ENCODE measurements around the gene AMBN.

Gene AMBN

GRCh38 chr4:70583952-70584834, 7.9 kb upstream of the AMBN start (continued):
- TF ChIP-seq, protein P1, sequence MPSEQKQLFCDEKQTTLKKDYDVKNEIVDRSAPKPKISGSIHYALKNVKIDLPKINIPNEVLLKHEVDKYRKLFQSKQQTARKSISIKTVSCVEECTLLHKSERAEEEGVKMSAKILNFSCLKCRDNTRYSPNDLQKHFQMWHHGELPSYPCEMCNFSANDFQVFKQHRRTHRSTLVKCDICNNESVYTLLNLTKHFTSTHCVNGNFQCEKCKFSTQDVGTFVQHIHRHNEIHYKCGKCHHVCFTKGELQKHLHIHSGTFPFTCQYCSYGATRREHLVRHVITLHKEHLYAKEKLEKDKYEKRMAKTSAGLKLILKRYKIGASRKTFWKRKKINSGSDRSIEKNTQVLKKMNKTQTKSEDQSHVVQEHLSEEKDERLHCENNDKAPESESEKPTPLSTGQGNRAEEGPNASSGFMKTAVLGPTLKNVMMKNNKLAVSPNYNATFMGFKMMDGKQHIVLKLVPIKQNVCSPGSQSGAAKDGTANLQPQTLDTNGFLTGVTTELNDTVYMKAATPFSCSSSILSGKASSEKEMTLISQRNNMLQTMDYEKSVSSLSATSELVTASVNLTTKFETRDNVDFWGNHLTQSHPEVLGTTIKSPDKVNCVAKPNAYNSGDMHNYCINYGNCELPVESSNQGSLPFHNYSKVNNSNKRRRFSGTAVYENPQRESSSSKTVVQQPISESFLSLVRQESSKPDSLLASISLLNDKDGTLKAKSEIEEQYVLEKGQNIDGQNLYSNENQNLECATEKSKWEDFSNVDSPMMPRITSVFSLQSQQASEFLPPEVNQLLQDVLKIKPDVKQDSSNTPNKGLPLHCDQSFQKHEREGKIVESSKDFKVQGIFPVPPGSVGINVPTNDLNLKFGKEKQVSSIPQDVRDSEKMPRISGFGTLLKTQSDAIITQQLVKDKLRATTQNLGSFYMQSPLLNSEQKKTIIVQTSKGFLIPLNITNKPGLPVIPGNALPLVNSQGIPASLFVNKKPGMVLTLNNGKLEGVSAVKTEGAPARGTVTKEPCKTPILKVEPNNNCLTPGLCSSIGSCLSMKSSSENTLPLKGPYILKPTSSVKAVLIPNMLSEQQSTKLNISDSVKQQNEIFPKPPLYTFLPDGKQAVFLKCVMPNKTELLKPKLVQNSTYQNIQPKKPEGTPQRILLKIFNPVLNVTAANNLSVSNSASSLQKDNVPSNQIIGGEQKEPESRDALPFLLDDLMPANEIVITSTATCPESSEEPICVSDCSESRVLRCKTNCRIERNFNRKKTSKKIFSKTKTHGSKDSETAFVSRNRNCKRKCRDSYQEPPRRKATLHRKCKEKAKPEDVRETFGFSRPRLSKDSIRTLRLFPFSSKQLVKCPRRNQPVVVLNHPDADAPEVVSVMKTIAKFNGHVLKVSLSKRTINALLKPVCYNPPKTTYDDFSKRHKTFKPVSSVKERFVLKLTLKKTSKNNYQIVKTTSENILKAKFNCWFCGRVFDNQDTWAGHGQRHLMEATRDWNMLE (tag by site-specific recombination; conservative IDR thresholded peaks at IDR 0.05; ENCODE audit: low read depth), result peak; percentile 55
- peak; percentile 82 for TF ChIP-seq ZNF843 (tag by site-specific recombination; IDR thresholded peaks at IDR 0.05)
- TF ChIP-seq ZSCAN23 (tag by site-specific recombination; IDR thresholded peaks at IDR 0.05), result peak; percentile 58; the same call in 1 of the 2 replicates
- TF ChIP-seq ZNF501 (tag by site-specific recombination; IDR thresholded peaks at IDR 0.05), result peak; percentile 22; the same call in 1 of the 2 replicates
- TF ChIP-seq KLF7 (tag by site-specific recombination; IDR thresholded peaks at IDR 0.05; ENCODE audit: borderline replicate concordance), result no peak
- TF ChIP-seq SP7 (tag by site-specific recombination; IDR thresholded peaks at IDR 0.05), result peak; percentile 77; the same call in 1 of the 2 replicates
- TF ChIP-seq ZNF514 (tag by site-specific recombination; IDR thresholded peaks at IDR 0.05), result no peak
- peak; percentile 38; the same call in 1 of the 2 replicates for TF ChIP-seq ZNF335 (tag by site-specific recombination; conservative IDR thresholded peaks at IDR 0.05)
- TF ChIP-seq ZSCAN18 (tag by site-specific recombination; IDR thresholded peaks at IDR 0.05), result no peak
- TF ChIP-seq MZF1 (tag by site-specific recombination; IDR thresholded peaks at IDR 0.05; ENCODE audit: borderline replicate concordance), result peak; percentile 81; the same call in 1 of the 2 replicates
- no peak for TF ChIP-seq ZNF112 (tag by site-specific recombination; IDR thresholded peaks at IDR 0.05)
- peak; percentile 84 for TF ChIP-seq FEZF1 (tag by site-specific recombination; IDR thresholded peaks at IDR 0.05)
- TF ChIP-seq SALL2 (tag by site-specific recombination; IDR thresholded peaks at IDR 0.05; ENCODE audit: borderline replicate concordance), result no peak
- TF ChIP-seq, protein P2, sequence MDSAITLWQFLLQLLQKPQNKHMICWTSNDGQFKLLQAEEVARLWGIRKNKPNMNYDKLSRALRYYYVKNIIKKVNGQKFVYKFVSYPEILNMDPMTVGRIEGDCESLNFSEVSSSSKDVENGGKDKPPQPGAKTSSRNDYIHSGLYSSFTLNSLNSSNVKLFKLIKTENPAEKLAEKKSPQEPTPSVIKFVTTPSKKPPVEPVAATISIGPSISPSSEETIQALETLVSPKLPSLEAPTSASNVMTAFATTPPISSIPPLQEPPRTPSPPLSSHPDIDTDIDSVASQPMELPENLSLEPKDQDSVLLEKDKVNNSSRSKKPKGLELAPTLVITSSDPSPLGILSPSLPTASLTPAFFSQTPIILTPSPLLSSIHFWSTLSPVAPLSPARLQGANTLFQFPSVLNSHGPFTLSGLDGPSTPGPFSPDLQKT (IDR thresholded peaks at IDR 0.05; ENCODE audit: borderline replicate concordance, low read depth, low read length), result no peak
- TF ChIP-seq, protein P3, sequence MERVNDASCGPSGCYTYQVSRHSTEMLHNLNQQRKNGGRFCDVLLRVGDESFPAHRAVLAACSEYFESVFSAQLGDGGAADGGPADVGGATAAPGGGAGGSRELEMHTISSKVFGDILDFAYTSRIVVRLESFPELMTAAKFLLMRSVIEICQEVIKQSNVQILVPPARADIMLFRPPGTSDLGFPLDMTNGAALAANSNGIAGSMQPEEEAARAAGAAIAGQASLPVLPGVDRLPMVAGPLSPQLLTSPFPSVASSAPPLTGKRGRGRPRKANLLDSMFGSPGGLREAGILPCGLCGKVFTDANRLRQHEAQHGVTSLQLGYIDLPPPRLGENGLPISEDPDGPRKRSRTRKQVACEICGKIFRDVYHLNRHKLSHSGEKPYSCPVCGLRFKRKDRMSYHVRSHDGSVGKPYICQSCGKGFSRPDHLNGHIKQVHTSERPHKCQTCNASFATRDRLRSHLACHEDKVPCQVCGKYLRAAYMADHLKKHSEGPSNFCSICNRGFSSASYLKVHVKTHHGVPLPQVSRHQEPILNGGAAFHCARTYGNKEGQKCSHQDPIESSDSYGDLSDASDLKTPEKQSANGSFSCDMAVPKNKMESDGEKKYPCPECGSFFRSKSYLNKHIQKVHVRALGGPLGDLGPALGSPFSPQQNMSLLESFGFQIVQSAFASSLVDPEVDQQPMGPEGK (tag by site-specific recombination; IDR thresholded peaks at IDR 0.05), result peak; percentile 66; the same call in 1 of the 2 replicates
- TF ChIP-seq, protein P4, sequence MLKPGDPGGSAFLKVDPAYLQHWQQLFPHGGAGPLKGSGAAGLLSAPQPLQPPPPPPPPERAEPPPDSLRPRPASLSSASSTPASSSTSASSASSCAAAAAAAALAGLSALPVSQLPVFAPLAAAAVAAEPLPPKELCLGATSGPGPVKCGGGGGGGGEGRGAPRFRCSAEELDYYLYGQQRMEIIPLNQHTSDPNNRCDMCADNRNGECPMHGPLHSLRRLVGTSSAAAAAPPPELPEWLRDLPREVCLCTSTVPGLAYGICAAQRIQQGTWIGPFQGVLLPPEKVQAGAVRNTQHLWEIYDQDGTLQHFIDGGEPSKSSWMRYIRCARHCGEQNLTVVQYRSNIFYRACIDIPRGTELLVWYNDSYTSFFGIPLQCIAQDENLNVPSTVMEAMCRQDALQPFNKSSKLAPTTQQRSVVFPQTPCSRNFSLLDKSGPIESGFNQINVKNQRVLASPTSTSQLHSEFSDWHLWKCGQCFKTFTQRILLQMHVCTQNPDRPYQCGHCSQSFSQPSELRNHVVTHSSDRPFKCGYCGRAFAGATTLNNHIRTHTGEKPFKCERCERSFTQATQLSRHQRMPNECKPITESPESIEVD (tag by site-specific recombination; IDR thresholded peaks at IDR 0.05), result peak; percentile 90
- TF ChIP-seq ZNF350 (tag by site-specific recombination; IDR thresholded peaks at IDR 0.05), result no peak
- TF ChIP-seq KLF8 (tag by site-specific recombination; IDR thresholded peaks at IDR 0.05), result peak; percentile 81
- TF ChIP-seq ZNF596 (tag by site-specific recombination; IDR thresholded peaks at IDR 0.05), result no peak
- TF ChIP-seq KLF16 (tag by site-specific recombination; IDR thresholded peaks at IDR 0.05), result 0 out of 2 replicates have a peak, but pooled peaks have one; percentile 9
- no peak for TF ChIP-seq KLF9 (tag by site-specific recombination; IDR thresholded peaks at IDR 0.05; ENCODE audit: low read depth)
- TF ChIP-seq, protein P5, sequence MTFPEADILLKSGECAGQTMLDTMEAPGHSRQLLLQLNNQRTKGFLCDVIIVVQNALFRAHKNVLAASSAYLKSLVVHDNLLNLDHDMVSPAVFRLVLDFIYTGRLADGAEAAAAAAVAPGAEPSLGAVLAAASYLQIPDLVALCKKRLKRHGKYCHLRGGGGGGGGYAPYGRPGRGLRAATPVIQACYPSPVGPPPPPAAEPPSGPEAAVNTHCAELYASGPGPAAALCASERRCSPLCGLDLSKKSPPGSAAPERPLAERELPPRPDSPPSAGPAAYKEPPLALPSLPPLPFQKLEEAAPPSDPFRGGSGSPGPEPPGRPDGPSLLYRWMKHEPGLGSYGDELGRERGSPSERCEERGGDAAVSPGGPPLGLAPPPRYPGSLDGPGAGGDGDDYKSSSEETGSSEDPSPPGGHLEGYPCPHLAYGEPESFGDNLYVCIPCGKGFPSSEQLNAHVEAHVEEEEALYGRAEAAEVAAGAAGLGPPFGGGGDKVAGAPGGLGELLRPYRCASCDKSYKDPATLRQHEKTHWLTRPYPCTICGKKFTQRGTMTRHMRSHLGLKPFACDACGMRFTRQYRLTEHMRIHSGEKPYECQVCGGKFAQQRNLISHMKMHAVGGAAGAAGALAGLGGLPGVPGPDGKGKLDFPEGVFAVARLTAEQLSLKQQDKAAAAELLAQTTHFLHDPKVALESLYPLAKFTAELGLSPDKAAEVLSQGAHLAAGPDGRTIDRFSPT (tag by site-specific recombination; IDR thresholded peaks at IDR 0.05), result peak; percentile 23; the same call in 1 of the 2 replicates
- no peak for TF ChIP-seq ZNF701 (tag by site-specific recombination; IDR thresholded peaks at IDR 0.05)
- TF ChIP-seq RBAK (tag by site-specific recombination; IDR thresholded peaks at IDR 0.05), result no peak
- no peak for TF ChIP-seq ZNF155 (tag by site-specific recombination; IDR thresholded peaks at IDR 0.05)
